A673 (cell line): ENCODE results near the gene ZBTB12.
"Not testable (repeated sequence)": the region's sequence is repeated elsewhere in the genome, so short reads cannot be mapped to it uniquely, and the experiment has no call there.

Experiments
- CTCF ChIP-seq: fragments of 300-800, 200-600 bp; sonication (generic); conservative IDR thresholded peaks from 2 replicates; pipeline ENCODE4 v1.5.1; 2017; ENCODE audit warnings: low read depth, mild to moderate bottlenecking, antibody characterized with exemption, low read length, moderate library complexity, mixed read lengths
- EZH2 ChIP-seq: fragments of 200-600 bp; sonication (generic); IDR thresholded peaks from 2 replicates; pipeline ENCODE4 v1.6.1; 2017; ENCODE audit warnings: borderline replicate concordance, low read depth, mild to moderate bottlenecking, mixed read lengths, antibody characterized with exemption, low read length; ENCODE audit not compliant: poor library complexity, severe bottlenecking

GRCh38 chr6:31857774-31858173, 44.1 kb downstream of the ZBTB12 start:
- not testable (repeated sequence) for TF ChIP-seq CTCF, EZH2
